HFF-Myc (cell line): Measurements from ENCODE around the gene COL4A1.

Source experiments
- DNase-seq: peaks from one replicate; pipeline ENCODE4 v3.0.0-alpha.2; 2011; ENCODE audit warnings: low read depth; ENCODE audit errors: extremely low read depth
- H3K4me3 ChIP-seq: replicated peaks from 2 replicates; pipeline ENCODE4 v1.5.1; 2011; ENCODE audit warnings: low read depth, mild to moderate bottlenecking, control low read depth, low read length
- CTCF ChIP-seq: IDR thresholded peaks from 2 replicates; pipeline ENCODE4 v1.5.1; 2012; ENCODE audit warnings: mild to moderate bottlenecking, low read depth, low read length, control low read depth; ENCODE audit errors: missing control alignments

Gene COL4A1

DNA sequence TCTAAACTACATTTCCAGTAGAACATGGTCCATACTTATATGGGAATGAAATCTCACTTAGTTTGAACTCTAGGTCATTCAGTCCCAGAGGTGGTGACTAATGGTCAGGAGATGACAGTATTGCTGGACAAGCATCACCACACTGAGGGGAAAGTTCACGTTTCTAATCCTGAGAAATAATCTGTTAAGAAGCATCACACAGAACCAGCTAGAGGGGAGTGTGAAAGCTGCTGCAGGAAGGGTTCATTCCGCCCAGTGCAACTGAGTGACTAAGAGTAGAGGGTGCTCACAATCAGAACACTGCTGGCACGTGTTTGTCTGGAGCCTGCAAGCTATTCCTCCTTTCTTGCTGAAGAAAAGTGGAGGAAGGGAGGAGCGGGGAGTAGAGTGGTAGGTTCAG is 2.7 kb downstream of the COL4A1 start:
- DNase-seq, result no peak
- H3K4me3 ChIP-seq, result no peak overlapping the region
- TF ChIP-seq CTCF, result no peak

- DNase-seq, result no peak
- TF ChIP-seq CTCF, result no peak
- no peak overlapping the region for H3K4me3 ChIP-seq
These were observed 3.3 kb downstream of the COL4A1 start for GRCh38 chr13:110303644-110304043.

- no peak for DNase-seq
These were observed 4.0 kb downstream of the COL4A1 start for GRCh38 chr13:110302997-110303396.

DNA sequence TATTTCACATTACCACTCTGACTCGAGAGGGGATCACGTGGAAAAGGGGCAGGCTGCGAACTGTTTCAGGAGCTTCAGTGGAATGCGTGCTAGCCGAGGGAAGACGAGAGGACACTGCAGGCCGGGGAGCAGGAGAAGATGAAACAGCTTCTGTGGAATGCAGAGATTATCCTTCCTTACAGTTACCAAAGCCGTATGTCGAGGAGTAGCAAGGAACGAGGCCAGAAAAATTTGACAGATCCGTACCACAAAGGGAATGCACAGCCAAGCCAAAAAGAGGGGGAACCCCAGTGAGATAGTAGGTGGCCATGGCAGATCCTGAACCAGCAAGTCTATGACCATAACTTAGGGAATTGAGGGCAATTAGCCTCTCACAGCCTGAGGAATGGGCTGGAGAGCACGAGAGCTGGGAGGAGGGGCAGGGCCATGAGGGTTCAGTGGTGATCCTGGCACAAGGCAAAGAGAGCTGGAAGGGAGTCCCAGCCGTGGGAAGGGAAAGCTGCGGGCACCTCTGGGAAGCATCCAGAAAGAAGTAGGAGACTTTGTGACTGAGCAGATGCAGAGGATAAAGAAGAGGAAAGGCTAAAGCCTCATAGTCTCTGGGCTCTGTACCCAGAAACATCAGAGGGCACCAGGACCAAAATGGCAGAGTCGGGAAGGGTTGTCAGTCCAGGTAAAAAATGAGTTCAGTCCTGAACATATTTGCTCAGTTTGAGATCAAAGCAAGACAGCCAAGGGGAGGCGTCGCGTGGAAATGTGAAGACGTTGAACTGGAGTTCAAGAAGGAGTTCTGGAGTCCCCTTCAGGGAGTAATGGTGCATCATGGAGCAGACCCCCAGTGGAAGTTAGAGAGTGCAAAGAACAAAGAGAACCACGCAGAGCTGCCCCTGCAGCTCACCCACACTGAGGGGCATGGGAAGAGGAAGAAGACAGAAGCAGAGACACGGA is 5.1 kb downstream of the COL4A1 start:
- no peak overlapping the region for H3K4me3 ChIP-seq
- no peak for DNase-seq
- TF ChIP-seq CTCF, result no peak

More at GRCh38 chr13:110302997-110303396, 4.0 kb downstream of the COL4A1 start:
- no peak for TF ChIP-seq CTCF
- H3K4me3 ChIP-seq, result no peak overlapping the region

DNA sequence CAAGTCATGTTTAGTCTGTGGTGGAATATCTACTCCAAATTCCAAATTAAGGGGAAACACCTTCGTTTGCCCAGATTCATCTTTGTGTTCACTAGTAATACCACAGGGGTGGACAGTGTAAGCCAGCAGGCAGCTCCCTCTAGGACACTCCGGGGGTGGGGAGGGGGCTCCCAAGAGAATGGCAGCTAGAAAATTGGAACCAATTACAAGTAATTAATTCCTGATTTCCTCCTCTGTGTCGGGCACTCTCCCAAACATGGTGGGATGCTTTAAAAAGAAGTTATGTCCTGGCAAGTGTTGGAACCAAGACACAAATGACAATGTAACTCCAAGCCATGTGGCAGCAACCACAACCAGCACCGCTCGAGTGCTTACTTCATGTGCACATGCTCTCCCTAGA is 5.9 kb downstream of the COL4A1 start:
- TF ChIP-seq CTCF, result no peak
- no peak for DNase-seq
- no peak overlapping the region for H3K4me3 ChIP-seq

DNA sequence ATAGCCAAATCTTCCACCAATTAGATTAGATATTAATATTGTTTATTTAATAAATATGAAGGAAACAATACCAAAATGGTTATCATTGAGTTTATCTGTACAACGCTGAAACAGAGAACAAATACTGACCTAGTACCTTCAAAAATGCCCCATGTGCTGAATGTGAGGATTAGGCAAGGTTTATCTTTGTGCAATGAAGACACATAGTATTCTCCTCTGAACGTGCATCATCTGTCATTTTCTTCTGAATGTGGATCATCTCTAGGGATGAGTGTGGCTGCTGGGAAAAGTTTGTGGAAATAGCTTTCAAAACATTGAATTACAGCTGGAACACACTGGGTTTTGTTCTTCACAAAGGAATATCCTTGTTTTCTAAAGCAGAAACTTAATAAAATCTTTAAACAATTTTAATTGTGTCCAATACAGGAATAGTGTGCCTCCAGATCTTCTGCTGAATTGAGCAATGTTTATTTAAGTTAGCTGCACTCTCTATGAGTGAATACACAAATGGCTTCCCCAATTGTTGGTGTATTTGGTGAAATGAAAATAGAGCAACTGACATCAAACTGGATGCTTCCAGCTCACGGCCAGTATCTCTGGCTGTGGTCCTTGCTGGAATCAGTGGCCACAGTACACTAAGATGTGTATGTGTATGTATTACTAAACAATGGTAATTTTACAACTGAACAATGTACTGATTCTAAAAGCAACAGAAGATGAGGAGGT is 6.7 kb downstream of the COL4A1 start:
- no peak overlapping the region for H3K4me3 ChIP-seq
- DNase-seq, result no peak
- TF ChIP-seq CTCF, result no peak
